AML-193 (cell line): ENCODE results near the gene SPX.

Experiments used
- DNase-seq, 2 experiments: peaks; one replicate each; lab custom pipeline; 2025; lab: John Stamatoyannopoulos, UW

The SPX gene

GRCh38 chr12:21538061-21538653 lies 12.1 kb downstream of the SPX start:
- no peak for DNase-seq

- no peak for DNase-seq
Measured at GRCh38 chr12:21539797-21540196, 13.7 kb downstream of the SPX start.

DNA sequence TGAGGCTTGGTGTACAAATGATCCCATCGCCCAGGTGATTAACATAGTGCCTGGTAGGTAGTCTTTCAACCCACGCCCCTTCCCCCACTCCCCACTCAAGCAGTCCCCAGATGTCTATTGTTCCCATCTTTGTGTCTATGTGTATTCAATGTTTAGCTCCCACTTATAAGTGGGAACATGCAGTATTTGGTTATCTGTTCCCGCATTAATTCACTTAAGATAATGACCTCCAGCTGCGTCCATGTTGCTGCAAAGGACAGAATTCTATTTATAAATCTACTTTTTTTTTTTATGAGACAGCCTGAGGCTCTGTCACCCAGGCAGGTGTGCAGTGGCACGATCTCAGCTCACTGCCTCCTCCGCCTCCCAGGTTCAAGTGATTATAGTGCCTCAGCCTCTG lies 15.7 kb downstream of the SPX start:
- DNase-seq, result no peak

GRCh38 chr12:21542403-21542802 lies 16.3 kb downstream of the SPX start:
- no peak for DNase-seq

- DNase-seq, result no peak
Measured at GRCh38 chr12:21543151-21543550, 17.1 kb downstream of the SPX start.

GRCh38 chr12:21545557-21545956 lies 19.5 kb downstream of the SPX start:
- DNase-seq, result no peak

DNA sequence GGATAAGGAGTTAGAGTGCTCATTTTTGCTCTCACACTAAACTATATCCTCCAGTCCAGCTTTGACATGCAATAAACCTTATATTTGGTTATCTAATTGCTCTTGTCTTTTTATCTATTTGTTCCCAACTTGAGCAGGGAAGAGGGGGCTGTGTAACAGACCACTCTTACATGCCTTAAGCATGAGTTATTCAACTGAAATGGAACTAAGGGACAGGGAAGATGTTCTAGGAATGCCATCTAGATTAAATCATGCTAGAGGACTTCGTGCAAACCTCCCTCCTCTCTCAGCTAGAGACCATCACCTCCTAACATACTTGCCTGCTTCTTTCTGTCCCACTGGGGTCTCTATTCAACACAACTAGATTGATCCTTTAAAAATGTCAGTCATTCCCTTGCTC lies 20.6 kb downstream of the SPX start:
- DNase-seq, result no peak

- DNase-seq, result no peak
Measured at GRCh38 chr12:21547437-21547836, 21.3 kb downstream of the SPX start.

- DNase-seq, result no peak
Measured at GRCh38 chr12:21551841-21552465, 25.9 kb downstream of the SPX start.

- no peak for DNase-seq
Measured at GRCh38 chr12:21552635-21553328, 26.7 kb downstream of the SPX start.

DNA sequence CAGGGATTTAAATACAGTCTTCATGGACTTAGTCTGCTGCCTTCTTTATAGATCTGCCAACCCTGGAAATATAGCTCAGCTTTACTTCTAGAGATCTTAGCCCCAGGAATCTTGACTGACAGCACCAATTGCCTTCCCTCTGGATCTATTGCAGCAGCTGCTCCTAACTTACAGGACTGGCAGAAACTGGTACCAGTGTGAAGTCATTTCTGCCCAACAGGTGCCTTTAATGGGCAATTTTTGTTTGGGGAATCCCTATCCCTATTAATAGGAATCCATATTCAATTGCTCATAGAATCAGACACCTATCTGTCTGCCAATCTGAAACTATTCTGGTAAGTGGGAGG lies 27.2 kb downstream of the SPX start:
- no peak for DNase-seq

DNA sequence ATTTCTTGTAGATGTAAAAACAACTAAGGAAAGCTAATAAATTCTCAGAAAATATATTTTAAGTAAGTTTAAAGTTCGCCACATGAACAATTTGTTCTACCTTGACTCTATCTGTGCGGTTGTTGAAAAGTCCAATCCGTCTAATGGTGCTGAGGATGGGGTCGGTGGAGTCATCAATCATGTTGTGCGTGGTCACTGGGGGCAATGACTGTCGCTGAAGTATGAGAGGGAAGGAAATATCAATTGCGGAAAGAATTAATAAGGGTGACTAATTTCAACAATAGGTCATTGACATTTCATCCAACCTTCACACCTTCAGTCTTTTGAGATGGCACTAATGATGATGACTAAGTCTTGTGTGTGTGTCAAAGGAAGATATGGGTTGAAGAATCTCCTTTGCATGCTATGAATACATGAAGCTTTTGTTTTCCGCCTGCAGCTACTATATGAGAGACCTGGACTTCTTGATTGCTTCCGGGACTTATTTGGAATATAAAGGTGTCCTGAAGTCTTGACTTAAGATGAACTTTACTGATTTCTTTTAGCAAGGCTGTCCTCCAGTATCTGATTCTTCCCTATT lies 32.1 kb downstream of the SPX start:
- DNase-seq, result no peak

- no peak for DNase-seq
Measured at GRCh38 chr12:21559855-21560569, 33.9 kb downstream of the SPX start.

DNA sequence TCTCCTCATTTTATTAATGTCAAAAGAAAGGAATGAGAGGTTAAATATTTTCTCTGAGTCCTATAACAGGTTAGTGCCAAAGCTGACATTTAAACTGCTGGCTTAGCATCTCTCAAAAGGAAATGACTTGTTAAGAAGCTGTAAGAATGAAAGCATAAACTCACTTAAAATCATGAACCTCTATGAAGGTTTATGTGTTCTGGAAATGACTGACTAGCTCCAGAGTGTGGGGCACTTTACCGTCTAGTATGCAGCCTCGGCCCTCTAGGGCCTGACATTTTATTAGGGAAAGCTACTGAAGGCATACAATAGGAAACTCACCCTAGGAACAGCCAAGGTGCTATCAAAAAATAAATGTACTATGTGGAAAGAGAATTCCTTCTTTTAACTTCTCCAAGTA lies 35.1 kb downstream of the SPX start:
- DNase-seq, result no peak

GRCh38 chr12:21562859-21563258 lies 36.8 kb downstream of the SPX start:
- DNase-seq, result no peak

DNA sequence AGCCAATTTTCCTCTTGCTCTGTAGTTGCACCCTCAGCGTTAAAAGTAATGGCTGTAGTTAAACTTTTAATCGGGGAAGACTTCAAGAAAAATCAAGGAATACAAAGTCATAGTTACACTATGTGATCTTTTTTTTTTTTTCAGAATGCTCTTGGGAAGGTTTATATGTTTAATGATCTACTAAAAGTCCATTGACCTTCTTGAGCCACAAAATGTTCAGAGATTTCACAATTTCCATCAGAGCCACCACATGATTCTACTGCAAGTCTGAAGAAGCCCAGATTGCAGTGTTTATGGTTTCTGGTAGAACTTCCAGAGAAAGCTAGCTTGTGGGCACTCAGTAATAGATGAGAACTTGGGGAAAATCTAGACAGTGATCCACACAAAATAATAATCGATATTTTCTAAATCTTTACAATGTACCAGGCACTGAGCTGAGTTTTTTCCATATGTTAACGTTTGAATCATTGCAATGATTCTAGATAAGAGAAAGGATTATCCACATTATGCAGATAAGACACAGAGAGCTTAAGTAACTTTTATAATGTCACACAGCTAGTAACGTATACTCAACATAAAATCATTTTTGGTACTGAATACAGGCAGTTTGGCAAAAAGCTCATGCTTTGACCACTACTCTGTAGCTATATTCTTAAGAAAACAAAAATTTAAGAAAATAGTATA lies 40.3 kb downstream of the SPX start:
- DNase-seq, result no peak

DNA sequence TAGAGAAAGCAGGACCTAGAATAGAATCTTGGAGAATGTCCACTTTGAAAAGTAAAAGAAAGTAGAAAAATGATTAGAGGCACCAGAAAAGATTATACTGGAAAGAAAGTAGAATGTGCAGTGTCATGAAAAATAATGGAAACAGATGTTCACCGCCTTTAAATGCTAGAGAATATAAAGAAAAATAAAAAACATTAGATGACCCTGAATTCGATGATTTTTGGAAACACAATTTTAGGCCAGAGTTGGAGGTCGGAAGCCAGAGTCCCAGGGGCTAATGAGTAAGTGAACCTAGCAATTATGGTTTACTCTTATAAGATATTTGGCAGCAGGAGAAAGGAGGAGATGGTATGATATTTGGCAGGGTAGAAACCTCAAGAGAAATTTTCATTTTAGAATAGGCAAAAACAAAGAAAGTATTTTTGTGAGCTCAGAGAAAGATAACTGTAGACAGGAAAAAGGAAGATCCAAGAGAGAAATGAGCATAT lies 40.9 kb downstream of the SPX start:
- DNase-seq, result no peak

DNA sequence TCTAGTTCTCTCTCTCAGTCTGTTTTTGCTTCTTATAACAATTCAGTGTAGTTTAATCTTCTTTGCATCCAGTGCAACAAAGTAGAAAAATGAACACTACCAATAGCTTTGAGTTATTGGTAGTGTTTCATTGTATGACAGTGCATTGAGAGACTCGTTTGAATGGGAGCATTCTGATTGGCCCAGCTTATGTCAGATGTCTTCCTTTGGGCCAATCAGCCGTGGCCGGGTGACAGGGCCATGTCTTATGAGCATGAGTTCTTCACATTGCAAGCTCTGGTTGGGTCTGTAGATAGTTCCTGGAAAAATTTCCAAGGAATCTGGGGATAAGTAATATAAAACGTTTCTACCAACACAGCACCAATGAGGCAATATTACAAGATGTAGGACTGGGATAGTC lies 42.0 kb downstream of the SPX start:
- no peak for DNase-seq

DNA sequence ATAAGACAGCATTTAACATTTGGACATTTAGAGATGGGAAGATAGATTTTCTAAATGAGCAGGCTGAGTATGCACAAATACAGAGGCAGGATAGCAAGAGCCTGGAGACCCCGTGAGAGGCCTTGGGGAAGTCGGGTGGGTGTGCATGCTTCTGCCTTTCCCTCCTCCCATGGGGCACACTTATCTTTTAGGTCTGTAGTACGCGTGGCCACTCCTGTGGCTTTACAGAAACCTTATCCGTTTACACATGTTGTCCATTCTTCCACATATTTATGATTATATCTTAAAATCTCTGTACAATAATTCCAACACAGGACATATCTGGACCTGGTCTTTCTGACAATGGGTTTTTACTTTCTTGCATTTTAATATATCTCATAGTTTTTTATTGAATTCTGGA lies 45.0 kb downstream of the SPX start:
- no peak for DNase-seq

GRCh38 chr12:21573733-21574358 lies 47.8 kb downstream of the SPX start:
- DNase-seq, result no peak

- DNase-seq, result no peak
Measured at GRCh38 chr12:21576431-21576830, 50.3 kb downstream of the SPX start.

GRCh38 chr12:21577516-21577915 lies 51.4 kb downstream of the SPX start:
- DNase-seq, result no peak
